ENCODE results near the gene CDC42BPA. TPM values are rescaled to one million over a fixed set of nuclear protein-coding genes. Genes with fewer than 3 reads are reported as not detected.

The CDC42BPA gene
- total and polyA plus RNA-seq, 2 of the 8 experiments (the other 6 are each of a cell fraction or from before 2014, with no cell fraction given), result 7.1 to 28.5 TPM

DNA sequence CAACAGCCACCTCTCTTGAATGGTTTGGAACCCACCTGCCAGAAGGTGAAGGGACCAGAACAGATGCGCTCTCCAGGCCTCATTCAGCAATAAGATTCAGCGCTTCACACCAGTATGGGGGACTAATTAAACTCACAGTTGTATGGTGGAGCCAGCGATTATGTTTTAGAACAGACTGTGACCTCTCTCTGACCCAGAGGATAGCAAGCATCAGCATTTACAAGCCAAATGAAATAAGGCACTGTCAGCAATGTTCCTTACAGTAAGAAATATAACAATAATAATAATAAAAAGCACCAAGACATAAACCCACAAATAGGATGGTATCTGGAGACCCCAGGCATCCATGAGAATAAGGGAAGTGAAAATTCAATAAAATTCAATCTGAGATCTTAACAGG, 6.9 kb upstream of the CDC42BPA start:
- ChIA-PET CTCF (ENCODE audit: partially characterized antibody) (interaction anchor here (0.6 to 0.8 kb wide), 2 partner anchors 24 kb away, joined by 3 to 4 read pairs; no protein-coding TSS in a partner anchor), POLR2A (ENCODE audit: partially characterized antibody) (no interaction called here)
- peaks cover 0 to 2% (median 0%) of the 10 kb centered on the region in 4 experiments; a peak in 2 of 7 replicates for H3K4me1 ChIP-seq (replicated peaks in 1 of 4; ENCODE audit: control insufficient read depth in 3 of 4, insufficient read depth in 4 of 4, low read length in 3 of 4)

More for the DNA sequence above, 6.9 kb upstream of the CDC42BPA start:
- H4K5ac ChIP-seq (ENCODE audit: insufficient read length, low read depth, low read length), result no peak overlapping the region
- no peak overlapping the region for H2AFZ ChIP-seq (ENCODE audit: low read length)
- H3K4me3 ChIP-seq (ENCODE audit: extremely low read depth in 1 of 4, insufficient read depth in 2 of 4, low read depth in 3 of 4, low read length in 4 of 4), result no peak overlapping the region
- no peak for FAIRE-seq
- no peak overlapping the region for H4K91ac ChIP-seq (replicated peaks; ENCODE audit: insufficient read length, low read length)
- TF ChIP-seq CTBP2 (IDR thresholded peaks at IDR 0.05; ENCODE audit: borderline replicate concordance, insufficient read depth, insufficient read length, low read length) (no peak), CHD2 (IDR thresholded peaks at IDR 0.05; ENCODE audit: low read length) (no peak), RAD21 (IDR thresholded peaks at IDR 0.05 in 1 of 2, conservative IDR thresholded peaks at IDR 0.05 in 1 of 2; ENCODE audit: low read depth in 2 of 2, low read length in 2 of 2) (no peak), FOSL1 (IDR thresholded peaks at IDR 0.05; ENCODE audit: insufficient read depth, low read depth, low read length) (no peak), JUND (IDR thresholded peaks at IDR 0.05; ENCODE audit: low read length) (no peak), CREB1 (IDR thresholded peaks at IDR 0.05) (no peak), BCL11A (IDR thresholded peaks at IDR 0.05; ENCODE audit: low read depth in 2 of 2, low read length in 2 of 2) (no peak)
- no peaks in the 10 kb centered on the region for H3K79me2 ChIP-seq (ENCODE audit: control insufficient read depth in 1 of 2, insufficient read depth in 2 of 2, low read length in 2 of 2)
- H2BK15ac ChIP-seq (ENCODE audit: low read length), result no peak overlapping the region
- H3K56ac ChIP-seq (replicated peaks; ENCODE audit: insufficient read length, low read depth, low read length), result no peak overlapping the region
- H3K4ac ChIP-seq (replicated peaks; ENCODE audit: insufficient read length, low read depth, low read length), result no peak overlapping the region
- no peaks in the 10 kb centered on the region; the same call in none of the 2 replicates for H3K23me2 ChIP-seq (ENCODE audit: low read depth, low read length)
- no peak overlapping the region for H4K8ac ChIP-seq (ENCODE audit: extremely low read depth, insufficient read depth, low read length)
- no peak overlapping the region for H2BK120ac ChIP-seq (replicated peaks; ENCODE audit: low read depth, low read length)
- no peak overlapping the region for H3K27ac ChIP-seq (ENCODE audit: low read depth, low read length)
- no peaks in the 10 kb centered on the region for H3K79me1 ChIP-seq (ENCODE audit: low read depth, low read length)
- H2BK12ac ChIP-seq (ENCODE audit: low read depth, low read length), result no peak overlapping the region
- no peaks in the 10 kb centered on the region for H3K36me3 ChIP-seq (ENCODE audit: control insufficient read depth in 2 of 4, insufficient read depth in 4 of 4, low read length in 3 of 4)
- no peak overlapping the region for H3K18ac ChIP-seq (ENCODE audit: extremely low read depth, low read length)
- H3K4me2 ChIP-seq (ENCODE audit: insufficient read depth in 1 of 2, low read depth in 2 of 2, low read length in 2 of 2), result no peak overlapping the region
- no peak overlapping the region for H3K9ac ChIP-seq (replicated peaks in 1 of 4; ENCODE audit: extremely low read depth in 1 of 4, low read depth in 3 of 4, low read length in 3 of 4)
- no peak overlapping the region for H2BK20ac ChIP-seq (ENCODE audit: low read length)
- WGBS, 2 experiments (ENCODE audit: extremely low coverage in 1 of 2, insufficient coverage in 1 of 2, insufficient read length in 1 of 2, insufficient replicate concordance in 2 of 2, low coverage in 1 of 2, low lambda C conversion rate in 2 of 2, missing lambda C conversion rate in 1 of 2), result 92% methylated on average over 3 of the region's 3 CpGs; no CpG with 5 or more reads in 1 of the 2 experiments
- H2BK5ac ChIP-seq (ENCODE audit: low read depth, low read length), result no peak overlapping the region
- no peaks in the 10 kb centered on the region for H3K27me3 ChIP-seq (replicated peaks in 1 of 4; ENCODE audit: control insufficient read depth in 3 of 4, extremely low read depth in 1 of 4, insufficient read depth in 3 of 4, low read length in 3 of 4)
- H3K14ac ChIP-seq (ENCODE audit: insufficient read length), result no peak overlapping the region
- no peak for DNase-seq (ENCODE audit: low read depth in 1 of 2, low spot score in 2 of 2)
- H3K23ac ChIP-seq (ENCODE audit: insufficient read length), result no peak overlapping the region
- no peaks in the 10 kb centered on the region for H3K9me3 ChIP-seq (ENCODE audit: insufficient read depth in 2 of 2, low read depth in 1 of 2, low read length in 1 of 2)
- H2AK5ac ChIP-seq (ENCODE audit: low read depth, low read length), result no peak overlapping the region
- no peaks in the 10 kb centered on the region for H4K20me1 ChIP-seq (replicated peaks in 1 of 2; ENCODE audit: control insufficient read depth in 1 of 2, insufficient read depth in 2 of 2, low read length in 2 of 2)

Measured in H1 (cell line).